Measurements from ENCODE around the gene TMPRSS2.

DNA sequence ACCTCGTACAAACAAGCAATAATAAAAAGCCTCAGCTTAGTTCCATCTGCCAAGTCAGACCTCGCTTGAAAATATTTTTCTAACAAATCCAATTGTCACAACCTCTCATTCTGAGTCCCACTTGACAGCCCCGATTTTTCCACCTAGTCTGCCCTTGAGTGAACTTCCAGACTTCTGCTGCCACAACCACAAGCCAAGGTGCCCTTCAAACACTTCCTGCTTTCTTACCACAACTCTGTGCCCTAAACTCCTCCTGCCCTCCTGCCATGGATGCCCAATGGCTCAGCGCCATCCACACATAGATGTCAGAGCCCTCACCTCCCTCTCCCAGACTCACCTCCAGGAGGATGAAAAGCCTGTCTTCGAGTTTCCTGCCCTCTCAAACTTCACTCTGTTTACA lies 3.9 kb downstream of the TMPRSS2 start:
- TF ChIP-seq EZH2 (IDR thresholded peaks at IDR 0.05) (no peak), FOXP2 (optimal IDR thresholded peaks at IDR 0.05; ENCODE audit: control extremely low read depth, extremely low read length, insufficient read depth) (no peak), POLR2AphosphoS5 (IDR thresholded peaks at IDR 0.05; ENCODE audit: borderline replicate concordance, low read depth, low read length) (no peak)

Measured in SK-N-MC (cell line).